ENCODE data around the gene GAS6.

Gene GAS6

GRCh38 chr13:113851826-113852535, 11.9 kb downstream of the GAS6 start:
- DNase-seq (ENCODE audit: low spot score): peak; percentile 31

- no peak for DNase-seq (ENCODE audit: low spot score)
These were observed 12.4 kb downstream of the GAS6 start for GRCh38 chr13:113851480-113851803.

GRCh38 chr13:113850722-113851479, 13.0 kb downstream of the GAS6 start:
- no peak for DNase-seq (ENCODE audit: low spot score)

- peak; percentile 7 for DNase-seq (ENCODE audit: low spot score)
These were observed 13.7 kb downstream of the GAS6 start for GRCh38 chr13:113849981-113850721.

GRCh38 chr13:113849546-113849945, 14.3 kb downstream of the GAS6 start:
- DNase-seq (ENCODE audit: low spot score): no peak

- peak; percentile 27 for DNase-seq (ENCODE audit: low spot score)
These were observed 15.2 kb downstream of the GAS6 start for GRCh38 chr13:113848431-113849260.

GRCh38 chr13:113848020-113848419, 15.9 kb downstream of the GAS6 start:
- DNase-seq (ENCODE audit: low spot score): peak; percentile 12

GRCh38 chr13:113846636-113847318, 17.1 kb downstream of the GAS6 start:
- peak; percentile 9 for DNase-seq (ENCODE audit: low spot score)

- DNase-seq (ENCODE audit: low spot score): peak; percentile 9
These were observed 17.9 kb downstream of the GAS6 start for GRCh38 chr13:113845723-113846635.

- DNase-seq (ENCODE audit: low spot score): no peak
These were observed 18.8 kb downstream of the GAS6 start for GRCh38 chr13:113845055-113845454.

- DNase-seq (ENCODE audit: low spot score): no peak
These were observed 19.9 kb downstream of the GAS6 start for GRCh38 chr13:113843864-113844556.

- no peak for DNase-seq (ENCODE audit: low spot score)
These were observed 20.7 kb downstream of the GAS6 start for GRCh38 chr13:113843063-113843654.

GRCh38 chr13:113842336-113843062, 21.4 kb downstream of the GAS6 start:
- DNase-seq (ENCODE audit: low spot score): no peak

- DNase-seq (ENCODE audit: low spot score): no peak
These were observed 22.6 kb downstream of the GAS6 start for GRCh38 chr13:113841353-113841650.

GRCh38 chr13:113840541-113841352, 23.1 kb downstream of the GAS6 start:
- DNase-seq (ENCODE audit: low spot score): no peak

GRCh38 chr13:113839536-113840204, 24.2 kb downstream of the GAS6 start:
- DNase-seq (ENCODE audit: low spot score): no peak

GRCh38 chr13:113838711-113839201, 25.1 kb downstream of the GAS6 start:
- DNase-seq (ENCODE audit: low spot score): no peak

All from D341Med (cell line).